Mammary epithelial cell (primary cell): Measurements from ENCODE around the gene AP1S3.

ENCODE experiments used
- EZH2 ChIP-seq: IDR thresholded peaks from 2 replicates; pipeline ENCODE4 v1.6.1; 2012; ENCODE audit warnings: low read length, inconsistent platforms, borderline replicate concordance
- TF ChIP-seq, protein P1 (sequence below), 2 donors: IDR thresholded peaks in 1 of 2; conservative IDR thresholded peaks in 1 of 2; 2 replicates each; pipeline ENCODE4 v1.5.1; 2011 to 2012; ENCODE audit warnings: inconsistent platforms in 2 of 2, low read length in 2 of 2, mild to moderate bottlenecking in 2 of 2, control low read depth in 1 of 2, low read depth in 1 of 2; ENCODE audit not compliant: insufficient read depth in 1 of 2; ENCODE audit errors: extremely low read depth in 1 of 2

DNA sequence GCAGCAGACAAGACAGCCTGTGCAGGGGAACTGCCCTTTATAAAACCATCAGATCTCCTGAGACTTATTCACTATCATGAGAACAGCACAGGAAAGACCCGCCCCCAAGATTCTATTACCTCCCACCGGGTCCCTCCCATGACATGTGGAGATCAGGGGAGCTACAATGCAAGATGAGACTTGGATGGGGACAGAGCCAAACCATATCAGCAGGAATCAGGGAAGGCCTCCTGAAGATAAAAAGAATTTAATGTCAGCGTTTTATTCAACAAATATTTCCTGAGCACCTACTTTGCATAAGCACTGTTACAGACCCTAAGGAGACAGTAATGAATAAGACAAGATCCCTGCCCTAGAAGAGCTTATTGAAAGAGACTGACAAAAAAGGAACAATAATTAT, 105.0 kb downstream of the AP1S3 start:
- TF ChIP-seq, protein P1, sequence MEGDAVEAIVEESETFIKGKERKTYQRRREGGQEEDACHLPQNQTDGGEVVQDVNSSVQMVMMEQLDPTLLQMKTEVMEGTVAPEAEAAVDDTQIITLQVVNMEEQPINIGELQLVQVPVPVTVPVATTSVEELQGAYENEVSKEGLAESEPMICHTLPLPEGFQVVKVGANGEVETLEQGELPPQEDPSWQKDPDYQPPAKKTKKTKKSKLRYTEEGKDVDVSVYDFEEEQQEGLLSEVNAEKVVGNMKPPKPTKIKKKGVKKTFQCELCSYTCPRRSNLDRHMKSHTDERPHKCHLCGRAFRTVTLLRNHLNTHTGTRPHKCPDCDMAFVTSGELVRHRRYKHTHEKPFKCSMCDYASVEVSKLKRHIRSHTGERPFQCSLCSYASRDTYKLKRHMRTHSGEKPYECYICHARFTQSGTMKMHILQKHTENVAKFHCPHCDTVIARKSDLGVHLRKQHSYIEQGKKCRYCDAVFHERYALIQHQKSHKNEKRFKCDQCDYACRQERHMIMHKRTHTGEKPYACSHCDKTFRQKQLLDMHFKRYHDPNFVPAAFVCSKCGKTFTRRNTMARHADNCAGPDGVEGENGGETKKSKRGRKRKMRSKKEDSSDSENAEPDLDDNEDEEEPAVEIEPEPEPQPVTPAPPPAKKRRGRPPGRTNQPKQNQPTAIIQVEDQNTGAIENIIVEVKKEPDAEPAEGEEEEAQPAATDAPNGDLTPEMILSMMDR (conservative IDR thresholded peaks at IDR 0.05 in 1 of 2, IDR thresholded peaks at IDR 0.05 in 1 of 2; ENCODE audit: extremely low read depth in 1 of 2, insufficient read depth in 1 of 2, low read depth in 1 of 2, low read length in 2 of 2), result no peak
- TF ChIP-seq EZH2, result no peak
